ENCODE results near the gene FOXO3. TPM values are rescaled to one million over a fixed set of nuclear protein-coding genes. Genes with fewer than 3 reads are reported as not detected.

FOXO3 gene
- total and polyA plus RNA-seq, 2 donors (not counting 3 experiments of a cell fraction or from before 2014, with no cell fraction given), result 14.4 to 16.9 TPM

GRCh38 chr6:108686896-108687295, 126.2 kb downstream of the FOXO3 start:
- FAIRE-seq (no peak), DNase-seq (ENCODE audit: low read depth, low spot score) (no peak)
- H4K20me1 ChIP-seq (replicated peaks; ENCODE audit: control insufficient read depth, extremely low read depth, insufficient read depth, low read length), result no peaks in the 10 kb centered on the region
- H3K9me1 ChIP-seq (replicated peaks; ENCODE audit: control insufficient read depth, extremely low read depth, insufficient read depth, low read length), result no peaks in the 10 kb centered on the region
- peaks cover 3% of the 10 kb centered on the region for H3K4me1 ChIP-seq (ENCODE audit: control insufficient read depth, extremely low read depth, insufficient read depth, low read length)
- no peak overlapping the region for H3K4me3 ChIP-seq (replicated peaks in 1 of 3; ENCODE audit: insufficient read depth in 1 of 3, low read depth in 1 of 3, low read length in 3 of 3)
- ChIA-PET POLR2A (no interaction called here), CTCF (interaction anchor here (1.2 to 1.5 kb wide), 2 partner anchors 12 to 122 kb away, joined by 5 to 6 read pairs; no protein-coding TSS in a partner anchor)
- intact Hi-C loops (cut with micrococcal nuclease), result no loop called here
- H3K27ac ChIP-seq (ENCODE audit: insufficient read depth, low read depth, low read length), result no peak overlapping the region
- H3K36me3 ChIP-seq (ENCODE audit: control insufficient read depth in 2 of 2, extremely low read depth in 1 of 2, insufficient read depth in 2 of 2, low read length in 2 of 2), result no peaks in the 10 kb centered on the region
- no peak overlapping the region for H3K9ac ChIP-seq (replicated peaks; ENCODE audit: extremely low read depth, insufficient read depth, low read length)
- H3K4me2 ChIP-seq (ENCODE audit: insufficient read depth, low read length), result no peak overlapping the region
- BruUV-seq (replicated peaks), result no TSS peak
- H3K9me3 ChIP-seq (replicated peaks; ENCODE audit: control insufficient read depth, insufficient read depth, low read length), result no peaks in the 10 kb centered on the region
- H3K27me3 ChIP-seq (ENCODE audit: control insufficient read depth in 2 of 2, insufficient read depth in 2 of 2, low read length in 2 of 2), result no peaks in the 10 kb centered on the region
- no peak for TF ChIP-seq JUN (IDR thresholded peaks at IDR 0.05; ENCODE audit: borderline replicate concordance, insufficient read depth, insufficient read length, low read depth)
- TF ChIP-seq MYC (IDR thresholded peaks at IDR 0.05; ENCODE audit: low read depth, low read length), result no peak
- no peak for TF ChIP-seq GATA2 (IDR thresholded peaks at IDR 0.05; ENCODE audit: insufficient read depth, insufficient read length, low read depth, low read length)
- TF ChIP-seq CTCF (IDR thresholded peaks at IDR 0.05; ENCODE audit: extremely low read depth in 1 of 2, insufficient read depth in 1 of 2, low read depth in 1 of 2, low read length in 2 of 2), result no peak
- TF ChIP-seq EZH2 (IDR thresholded peaks at IDR 0.05; ENCODE audit: borderline replicate concordance, low read depth, low read length, severe bottlenecking), result no peak
- TF ChIP-seq POLR2A (IDR thresholded peaks at IDR 0.05; ENCODE audit: low read depth, low read length), result no peak
- no peak for TF ChIP-seq FOS (IDR thresholded peaks at IDR 0.05; ENCODE audit: borderline replicate concordance, insufficient read depth, low read length)
- no peak for TF ChIP-seq POLR2AphosphoS5 (IDR thresholded peaks at IDR 0.05; ENCODE audit: insufficient read depth, low read depth, low read length)
- no peak for TF ChIP-seq MAX (IDR thresholded peaks at IDR 0.05; ENCODE audit: insufficient read depth, insufficient read length)
- dilution Hi-C loops (cut with MboI; ENCODE audit: extremely low pct_ligation_motif_present, low sequenced_read_pairs), result no loop called here
- H3K79me2 ChIP-seq (ENCODE audit: control insufficient read depth, insufficient read depth, low read length), result no peaks in the 10 kb centered on the region
- no peak overlapping the region for H2AFZ ChIP-seq (ENCODE audit: low read depth, low read length)
